ENCODE measurements around the gene ATG13.
"Not testable (repeated sequence)": the region's sequence is repeated elsewhere in the genome, so short reads cannot be mapped to it uniquely, and the experiment has no call there.

Gene ATG13

DNA sequence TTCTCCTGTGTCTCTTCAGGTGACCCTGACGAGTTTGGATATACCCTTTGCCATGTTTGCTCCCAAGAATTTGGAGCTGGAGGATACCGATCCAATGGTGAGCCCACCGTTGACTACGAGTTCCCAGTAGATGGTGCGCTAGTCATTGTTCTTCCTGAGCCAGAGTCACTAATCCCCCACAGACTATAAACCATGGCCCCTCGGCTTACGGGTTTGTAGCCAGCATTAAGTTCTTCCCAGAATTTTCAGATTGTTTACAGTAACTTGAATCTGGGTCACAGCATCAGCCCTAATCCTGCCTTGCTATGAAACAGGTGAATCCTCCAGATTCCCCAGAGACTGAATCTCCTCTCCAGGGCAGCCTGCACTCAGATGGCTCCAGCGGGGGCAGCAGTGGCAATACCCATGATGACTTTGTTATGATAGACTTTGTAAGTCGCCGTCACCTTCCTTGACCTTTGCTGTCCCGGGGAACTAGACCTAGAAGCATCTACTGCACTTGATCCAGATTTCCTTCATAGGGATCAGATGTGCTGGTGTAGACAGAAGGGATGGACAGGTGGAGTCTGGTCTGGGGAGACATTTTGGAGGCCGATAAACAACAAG is 51.2 kb downstream of the ATG13 start:
- no peak overlapping the region for H3K4me3 ChIP-seq (ENCODE audit: low read length)
- DNase-seq (ENCODE audit: low read depth) = no peak
- TF ChIP-seq, protein P1, sequence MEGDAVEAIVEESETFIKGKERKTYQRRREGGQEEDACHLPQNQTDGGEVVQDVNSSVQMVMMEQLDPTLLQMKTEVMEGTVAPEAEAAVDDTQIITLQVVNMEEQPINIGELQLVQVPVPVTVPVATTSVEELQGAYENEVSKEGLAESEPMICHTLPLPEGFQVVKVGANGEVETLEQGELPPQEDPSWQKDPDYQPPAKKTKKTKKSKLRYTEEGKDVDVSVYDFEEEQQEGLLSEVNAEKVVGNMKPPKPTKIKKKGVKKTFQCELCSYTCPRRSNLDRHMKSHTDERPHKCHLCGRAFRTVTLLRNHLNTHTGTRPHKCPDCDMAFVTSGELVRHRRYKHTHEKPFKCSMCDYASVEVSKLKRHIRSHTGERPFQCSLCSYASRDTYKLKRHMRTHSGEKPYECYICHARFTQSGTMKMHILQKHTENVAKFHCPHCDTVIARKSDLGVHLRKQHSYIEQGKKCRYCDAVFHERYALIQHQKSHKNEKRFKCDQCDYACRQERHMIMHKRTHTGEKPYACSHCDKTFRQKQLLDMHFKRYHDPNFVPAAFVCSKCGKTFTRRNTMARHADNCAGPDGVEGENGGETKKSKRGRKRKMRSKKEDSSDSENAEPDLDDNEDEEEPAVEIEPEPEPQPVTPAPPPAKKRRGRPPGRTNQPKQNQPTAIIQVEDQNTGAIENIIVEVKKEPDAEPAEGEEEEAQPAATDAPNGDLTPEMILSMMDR (conservative IDR thresholded peaks at IDR 0.05; ENCODE audit: low read length) = no peak

DNA sequence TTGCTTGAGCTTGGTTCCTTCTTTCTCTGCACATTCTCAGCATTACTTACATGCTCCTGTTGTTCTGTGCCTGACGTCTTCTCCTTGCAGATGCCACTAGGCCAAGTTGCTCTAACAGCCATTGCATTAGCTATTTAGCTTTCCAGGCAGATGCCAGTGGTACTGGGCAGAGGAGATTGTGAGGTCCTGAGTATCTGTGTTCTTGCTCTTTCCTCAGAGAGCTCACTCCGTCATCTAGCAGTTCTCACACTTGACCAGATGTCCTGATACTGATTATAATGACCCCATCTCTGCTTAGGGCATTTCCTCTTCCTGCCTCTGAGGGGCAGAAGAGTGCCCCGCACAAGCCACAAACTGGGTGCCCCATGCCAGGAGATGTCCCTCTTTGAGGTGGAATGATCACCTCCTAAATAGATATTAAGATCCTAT is 52.4 kb downstream of the ATG13 start:
- DNase-seq (ENCODE audit: low read depth) = no peak
- TF ChIP-seq, protein P1 (conservative IDR thresholded peaks at IDR 0.05; ENCODE audit: low read length) = peak; percentile 26
- H3K4me3 ChIP-seq (ENCODE audit: low read length) = no peak overlapping the region

DNA sequence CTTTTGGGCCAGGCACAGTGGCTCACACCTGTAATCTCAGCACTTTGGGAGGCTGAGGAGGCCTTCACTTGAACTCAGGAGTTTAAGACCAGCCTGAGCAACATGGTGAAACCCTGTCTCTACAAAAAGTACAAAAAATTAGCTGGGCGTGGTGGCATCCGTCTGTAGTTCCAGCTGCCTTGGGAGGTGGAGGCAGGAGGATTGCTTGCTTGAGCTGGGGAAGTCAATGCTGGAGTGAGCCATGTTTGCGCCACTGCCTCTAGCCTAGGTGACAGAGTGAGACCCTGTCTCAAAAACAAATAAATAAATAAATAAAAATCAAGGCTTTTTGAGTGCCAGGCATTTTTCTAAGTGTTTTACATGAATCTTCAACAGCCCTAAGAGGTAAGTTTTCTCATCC is 53.2 kb downstream of the ATG13 start:
- H3K4me3 ChIP-seq (ENCODE audit: low read length); DNase-seq (ENCODE audit: low read depth): not testable (repeated sequence)

DNA sequence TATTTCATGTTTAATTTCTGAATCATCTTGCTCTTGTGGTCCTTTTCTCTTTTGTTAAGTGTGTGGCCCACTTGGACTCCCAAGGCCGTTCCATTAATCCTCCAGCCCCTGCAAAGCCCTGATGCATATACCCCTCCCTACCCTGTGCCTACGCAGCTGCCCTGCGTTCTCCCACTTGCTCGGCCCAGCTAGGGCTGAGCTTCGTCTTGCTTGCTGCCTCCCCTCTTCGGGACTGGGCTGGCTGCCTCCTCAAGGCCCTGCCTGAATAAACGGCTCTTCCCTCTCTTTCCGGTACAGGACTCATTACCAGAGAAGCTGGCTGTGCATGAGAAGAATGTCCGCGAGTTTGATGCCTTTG is 54.6 kb downstream of the ATG13 start:
- H3K4me3 ChIP-seq (ENCODE audit: low read length) = no peak overlapping the region
- TF ChIP-seq, protein P1 (conservative IDR thresholded peaks at IDR 0.05; ENCODE audit: low read length) = no peak
- no peak for DNase-seq (ENCODE audit: low read depth)

DNA sequence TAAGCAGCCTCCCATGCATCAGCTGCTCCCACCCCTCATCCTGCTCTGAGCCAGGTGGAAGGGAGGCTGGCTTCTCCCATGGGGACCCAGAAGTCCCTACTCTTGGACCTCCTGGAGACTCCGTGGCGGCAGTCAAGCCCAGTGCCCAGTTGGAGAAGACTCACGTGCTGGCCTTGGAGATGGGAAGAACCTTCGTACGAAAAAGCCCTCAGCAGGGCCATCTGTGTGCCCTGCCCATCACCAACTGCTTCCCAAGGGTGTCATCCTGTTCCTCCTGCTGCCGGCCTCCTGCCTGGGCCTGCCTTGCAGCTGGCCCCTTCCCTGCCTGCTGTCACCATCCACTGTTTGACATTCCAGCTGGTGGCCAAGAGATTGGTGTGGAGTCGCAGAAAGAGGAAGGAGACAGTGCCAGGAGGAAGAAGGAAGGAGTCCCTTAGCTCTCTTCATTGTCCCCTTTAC is 55.1 kb downstream of the ATG13 start:
- no peak overlapping the region for H3K4me3 ChIP-seq (ENCODE audit: low read length)
- DNase-seq (ENCODE audit: low read depth) = no peak
- TF ChIP-seq, protein P1 (conservative IDR thresholded peaks at IDR 0.05; ENCODE audit: low read length) = no peak

DNA sequence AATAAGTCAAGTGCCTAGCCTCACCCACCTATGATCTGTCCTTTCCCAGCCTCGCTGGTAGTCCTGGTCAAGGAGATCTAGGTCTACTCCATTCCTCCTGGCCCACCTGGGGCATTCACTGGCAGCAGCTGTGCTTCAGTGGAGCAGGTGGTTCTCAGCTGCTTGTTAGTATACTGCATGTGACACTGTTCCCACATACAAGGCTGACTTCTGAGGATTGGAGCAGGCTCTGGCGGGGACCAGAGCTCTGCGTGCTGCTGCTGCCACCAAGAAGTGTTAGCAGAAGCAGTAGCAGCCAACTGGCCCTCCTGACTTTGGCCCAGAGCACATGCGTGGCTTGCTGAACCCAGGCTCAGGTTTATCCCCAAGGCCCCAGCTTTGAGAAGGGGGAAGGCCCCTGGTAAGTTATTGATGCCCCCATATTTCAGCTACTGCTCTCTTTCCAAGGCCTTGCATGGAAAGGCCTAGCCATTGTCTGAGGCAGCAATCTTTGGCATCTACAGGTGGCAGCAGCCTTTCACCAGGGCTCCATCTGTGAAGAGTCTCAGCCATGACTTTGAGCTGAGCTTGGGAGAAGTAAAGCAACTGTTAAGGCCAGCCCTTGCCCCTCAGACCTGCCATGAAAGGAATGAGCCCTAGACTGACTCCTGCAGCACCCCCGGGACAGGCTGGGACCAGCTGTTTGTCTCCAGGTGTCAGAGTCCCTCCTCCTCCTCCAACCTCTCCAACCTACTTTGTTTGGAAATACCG is 56.5 kb downstream of the ATG13 start:
- H3K4me3 ChIP-seq (ENCODE audit: low read length) = no peak overlapping the region
- no peak for DNase-seq (ENCODE audit: low read depth)
- TF ChIP-seq, protein P1 (conservative IDR thresholded peaks at IDR 0.05; ENCODE audit: low read length) = no peak

DNA sequence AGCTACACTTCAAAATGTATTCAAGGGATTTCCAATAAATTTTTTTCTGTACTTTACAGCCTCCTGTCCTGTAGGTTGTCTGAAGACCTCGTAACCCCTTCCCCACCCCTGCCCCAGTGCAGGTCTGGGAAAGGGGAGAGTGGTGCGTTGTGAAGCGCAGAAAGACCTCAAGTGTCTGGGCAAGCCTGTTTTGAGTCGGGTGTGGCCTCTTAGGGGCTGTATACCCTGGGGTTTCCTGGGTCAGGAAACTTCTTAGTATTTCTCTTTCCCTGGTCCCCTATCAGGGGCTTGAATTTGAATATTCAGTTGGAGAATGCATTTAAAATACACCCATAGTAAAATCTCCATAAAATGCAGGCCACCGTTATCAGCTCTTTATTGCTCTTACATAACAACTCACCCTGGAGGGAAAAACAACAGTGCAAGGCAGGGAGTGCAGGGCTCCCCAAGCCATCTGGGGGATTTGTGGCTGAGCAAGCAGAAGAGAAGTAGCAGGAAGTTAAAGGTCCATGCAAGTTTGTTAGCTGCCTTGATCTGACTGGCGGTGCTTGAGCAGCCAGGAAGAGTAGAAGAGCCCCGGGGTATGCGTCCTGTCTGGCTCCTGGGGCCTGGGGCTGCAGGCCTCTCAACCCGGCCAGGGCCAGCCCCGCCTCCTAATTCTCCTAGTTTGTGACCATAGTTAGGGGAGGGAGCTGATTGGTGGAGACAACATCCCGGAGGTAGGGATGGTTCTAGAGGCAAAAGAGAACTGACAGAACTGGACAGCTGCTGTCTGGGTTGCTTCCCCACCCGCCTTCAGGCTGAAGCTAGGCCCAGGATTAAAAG is 57.3 kb downstream of the ATG13 start:
- DNase-seq (ENCODE audit: low read depth) = no peak
- no peak overlapping the region for H3K4me3 ChIP-seq (ENCODE audit: low read length)
- TF ChIP-seq, protein P1 (conservative IDR thresholded peaks at IDR 0.05; ENCODE audit: low read length) = no peak
